Left kidney (tissue), 2 donors: Measurements from ENCODE around the gene AGRN. TPM values are rescaled to one million over a fixed set of nuclear protein-coding genes. Genes with fewer than 3 reads are reported as not detected.
"Not testable (repeated sequence)": the region's sequence is repeated elsewhere in the genome, so short reads cannot be mapped to it uniquely, and the experiment has no call there.

Experiments used
- DNase-seq: peaks from one replicate; pipeline ENCODE4 v3.0.0-alpha.2; 2013
- polyA plus RNA-seq: library from polyadenylated mRNA; unstranded; fragments of 120-200 nt; gene quantifications from one replicate; pipeline ENCODE4 v1.2.1, GENCODE V29; 2013; ENCODE audit not compliant: insufficient read length

Gene AGRN
- polyA plus RNA-seq, 1 donor = 223 TPM

- DNase-seq = no peak
These were observed 39.1 kb upstream of the AGRN start for GRCh38 chr1:980602-981395.

- DNase-seq = no peak
These were observed 38.4 kb upstream of the AGRN start for GRCh38 chr1:981491-981954.

GRCh38 chr1:981955-982558 is 37.9 kb upstream of the AGRN start, which contains the start of gene PERM1:
PERM1 (minus strand) TSS chr1:982093; CDS start chr1:981029, 1,064 bp downstream.
- no peak for DNase-seq

- DNase-seq = no peak
These were observed 37.0 kb upstream of the AGRN start for GRCh38 chr1:982765-983436.

- DNase-seq = no peak
These were observed 36.0 kb upstream of the AGRN start for GRCh38 chr1:983798-984475.

GRCh38 chr1:984476-984814 is 35.5 kb upstream of the AGRN start:
- no peak for DNase-seq

- no peak for DNase-seq
These were observed 34.8 kb upstream of the AGRN start for GRCh38 chr1:985126-985525.

- DNase-seq = not testable (repeated sequence)
These were observed 31.9 kb upstream of the AGRN start for GRCh38 chr1:988061-988460.

- not testable (repeated sequence) for DNase-seq
These were observed 28.6 kb upstream of the AGRN start for GRCh38 chr1:991275-991674.

- no peak for DNase-seq
These were observed 28.0 kb upstream of the AGRN start for GRCh38 chr1:991895-992294.

- DNase-seq = no peak
These were observed 27.6 kb upstream of the AGRN start for GRCh38 chr1:992362-992761.

- no peak for DNase-seq
These were observed 26.4 kb upstream of the AGRN start for GRCh38 chr1:993379-993995.

GRCh38 chr1:994546-994945 is 25.4 kb upstream of the AGRN start:
- DNase-seq = not testable (repeated sequence)

- no peak for DNase-seq
These were observed 24.0 kb upstream of the AGRN start for GRCh38 chr1:995665-996633.

GRCh38 chr1:996851-997712 is 22.8 kb upstream of the AGRN start:
- no peak for DNase-seq

GRCh38 chr1:997713-997992 is 22.3 kb upstream of the AGRN start:
- no peak for DNase-seq

- DNase-seq = no peak
These were observed 21.8 kb upstream of the AGRN start for GRCh38 chr1:997993-998744.

- no peak for DNase-seq
These were observed 21.2 kb upstream of the AGRN start for GRCh38 chr1:998745-998994.

GRCh38 chr1:998995-999724 is 20.8 kb upstream of the AGRN start:
- DNase-seq = no peak
